Iris pigment epithelial cell (primary cell): ENCODE results near the gene MSMB.
A peak's percentile ranks its signal among the peaks of the same experiment; 100 is the strongest.
"Not testable (repeated sequence)": the region's sequence is repeated elsewhere in the genome, so short reads cannot be mapped to it uniquely, and the experiment has no call there.

Experiments used
- DNase-seq: peaks from one replicate; pipeline ENCODE4 v3.0.0-alpha.2; 2011; ENCODE audit warnings: low read depth

Gene MSMB

DNA sequence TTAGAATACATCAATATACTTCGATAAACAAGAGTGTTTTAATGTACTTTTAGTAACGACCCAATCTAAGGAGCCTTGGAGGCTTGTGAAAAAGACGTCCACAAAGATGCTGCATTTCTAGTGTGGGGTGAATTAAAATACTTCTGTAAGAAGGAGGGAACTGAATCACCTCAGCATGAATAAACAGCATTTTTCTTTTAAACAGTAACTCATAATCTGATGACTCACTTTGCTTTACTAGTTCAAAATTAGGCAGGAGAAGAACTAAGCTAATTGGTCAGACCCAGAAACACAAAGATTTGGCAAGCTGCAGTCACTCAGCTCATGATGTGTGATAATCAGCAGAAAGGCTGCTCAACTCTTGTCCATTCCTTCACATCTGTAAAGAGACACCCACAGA is 39.9 kb downstream of the MSMB start:
- peak; percentile 69 for DNase-seq

DNA sequence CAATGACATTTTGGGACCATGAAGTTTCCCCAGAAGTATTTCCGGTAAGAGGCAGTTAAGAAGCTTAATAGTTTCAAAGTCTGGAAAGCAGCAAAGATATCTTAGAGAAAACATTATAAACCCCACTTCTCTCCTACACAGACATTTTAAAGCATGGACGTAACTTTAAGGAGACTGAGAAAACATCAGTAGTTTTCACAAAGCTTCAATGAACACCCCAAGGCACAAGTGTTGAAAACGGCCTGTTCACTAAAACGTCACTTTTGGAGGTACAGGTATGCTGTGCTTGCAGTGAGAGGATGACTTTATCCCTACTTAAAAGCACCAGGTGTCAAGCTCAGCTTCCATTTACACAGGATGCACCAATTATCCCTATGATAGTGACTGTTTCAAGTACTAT is 40.7 kb downstream of the MSMB start:
- no peak for DNase-seq

DNA sequence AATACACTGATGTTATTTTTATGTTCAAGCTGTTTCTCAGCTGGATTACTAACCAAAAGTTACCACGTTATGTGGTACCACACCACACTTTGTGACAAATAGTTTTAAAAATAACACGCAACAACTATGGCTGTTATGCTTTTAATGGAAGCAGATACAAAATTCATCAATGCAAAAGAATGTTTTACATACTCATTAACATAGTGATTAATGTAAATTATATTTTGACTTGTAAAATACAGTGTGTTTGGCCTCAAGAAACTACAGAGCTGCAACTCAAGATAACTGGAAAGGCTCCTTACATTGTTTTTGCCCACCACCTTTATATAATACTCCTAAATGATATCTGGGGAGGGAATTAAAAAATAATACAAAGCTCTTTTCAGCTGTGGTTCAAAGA is 41.1 kb downstream of the MSMB start:
- DNase-seq, result no peak

DNA sequence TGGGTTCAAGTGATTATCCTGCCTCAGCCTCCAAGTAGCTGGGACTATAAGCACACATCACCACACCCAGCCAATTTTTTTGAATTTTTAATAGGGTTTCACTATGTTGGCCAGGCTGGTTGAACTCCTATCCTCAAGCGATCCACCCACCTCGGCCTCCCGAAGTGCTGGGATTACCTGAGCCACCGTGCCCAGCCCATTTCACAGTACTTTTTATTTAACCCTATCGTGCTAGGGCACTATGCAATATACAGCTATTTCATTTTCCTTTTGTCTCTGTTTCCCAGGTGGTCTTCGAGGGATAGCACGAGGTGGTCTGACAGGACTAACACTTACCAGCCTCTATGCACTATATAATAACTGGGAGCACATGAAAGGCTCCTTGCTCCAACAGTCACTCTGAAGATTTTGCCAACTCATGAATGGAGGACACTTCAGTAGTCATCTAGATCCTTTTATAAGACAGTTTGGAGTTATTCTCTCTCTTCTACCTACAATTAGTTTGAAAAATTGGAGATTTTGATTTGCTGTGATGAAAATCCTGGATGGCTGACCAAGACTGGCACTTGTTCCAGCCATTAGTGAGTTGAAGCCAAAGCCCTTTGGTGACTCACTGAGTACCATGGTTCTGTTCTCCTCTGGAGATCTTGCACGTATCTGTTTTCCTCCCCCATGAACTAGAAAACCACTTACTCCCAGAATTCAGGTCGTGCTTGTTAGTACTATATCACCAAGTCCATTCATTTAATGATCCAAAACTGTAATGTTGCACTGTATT is 43.0 kb downstream of the MSMB start:
- DNase-seq, result peak; percentile 27

DNA sequence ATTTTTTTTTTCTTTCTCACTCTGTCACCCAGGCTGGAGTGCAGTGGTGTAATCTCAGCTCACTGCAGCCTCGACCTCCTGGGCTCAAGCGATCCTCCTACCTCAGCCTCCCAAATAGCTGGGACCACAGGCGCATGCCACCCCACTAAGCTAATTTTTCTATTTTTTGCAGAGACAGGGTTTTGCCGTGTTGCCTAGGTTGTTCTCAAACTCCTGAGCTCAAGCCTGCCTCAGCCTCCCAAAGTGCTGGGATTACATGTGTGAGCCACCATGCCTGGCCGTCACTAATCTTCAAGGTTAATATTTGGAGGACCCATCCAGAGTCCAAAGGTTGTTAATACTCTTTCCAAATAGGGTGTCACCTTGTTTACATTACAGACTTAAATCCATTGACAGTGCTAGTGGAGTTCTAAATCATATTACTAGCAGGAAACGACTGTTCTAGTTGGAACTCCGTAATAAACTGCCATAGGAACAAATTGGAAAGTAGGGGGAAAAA is 43.8 kb downstream of the MSMB start:
- not testable (repeated sequence) for DNase-seq

DNA sequence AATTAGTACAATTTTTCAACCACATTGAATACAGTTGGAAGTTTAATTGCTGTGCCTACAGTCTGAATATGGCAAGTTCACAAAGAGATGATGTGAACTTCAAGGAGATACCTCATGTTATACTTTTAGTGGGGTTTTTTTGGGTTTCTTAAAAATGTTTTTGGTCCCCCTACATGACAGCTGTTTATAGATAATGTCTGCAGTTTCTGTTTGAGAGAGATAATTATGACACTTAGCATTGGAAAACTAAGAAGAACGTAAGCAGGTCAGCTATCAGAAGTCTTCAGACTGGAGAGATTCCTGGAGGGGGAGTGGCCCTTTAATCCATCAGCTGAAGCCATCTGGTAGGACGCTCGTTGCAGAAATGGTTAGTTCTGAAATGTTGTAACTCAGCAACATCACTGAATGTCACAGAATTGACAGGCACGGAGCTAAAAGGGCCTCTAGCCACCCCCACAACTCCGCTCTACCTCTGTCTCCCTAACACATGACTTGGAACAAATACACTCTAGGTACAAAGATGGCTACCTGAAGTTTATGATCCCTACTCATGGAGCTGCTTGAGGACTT is 44.8 kb downstream of the MSMB start:
- DNase-seq, result no peak

DNA sequence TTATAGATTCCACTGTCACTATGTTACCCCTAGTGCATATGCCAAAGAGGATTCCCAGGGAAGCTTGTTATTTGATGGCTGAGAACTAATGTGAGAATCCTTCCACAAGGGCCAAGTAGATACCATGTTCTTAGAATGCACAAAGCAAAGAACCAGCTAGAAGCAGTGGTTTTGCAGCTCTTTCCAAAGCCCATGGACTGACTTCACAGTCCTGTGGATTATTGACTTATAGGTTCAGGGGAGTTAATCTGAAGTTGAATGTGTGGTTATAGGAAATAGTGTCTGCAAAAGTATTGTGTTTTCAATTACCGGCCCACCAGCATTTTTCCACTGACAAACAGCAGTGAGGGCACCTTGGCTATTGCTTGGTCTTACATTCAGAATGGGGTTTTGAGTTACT is 45.5 kb downstream of the MSMB start:
- DNase-seq, result no peak

DNA sequence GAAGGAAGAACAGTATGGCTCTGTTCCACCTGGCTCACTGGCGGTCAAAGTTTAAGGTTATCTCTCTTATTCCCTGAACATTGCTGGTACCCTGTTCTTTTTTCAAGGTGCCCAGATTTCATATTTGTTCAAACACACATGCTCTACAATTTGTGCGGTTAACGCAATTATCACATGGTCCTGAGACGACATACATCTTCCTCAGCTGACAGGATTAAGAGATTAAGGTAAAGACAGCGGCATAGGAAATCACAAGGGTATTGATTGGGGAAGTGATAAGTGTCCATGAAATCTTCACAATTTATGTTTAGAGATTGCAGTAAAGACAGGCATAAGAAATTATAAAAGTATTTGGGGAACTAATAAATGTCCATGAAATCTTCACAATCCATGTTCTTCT is 46.1 kb downstream of the MSMB start:
- not testable (repeated sequence) for DNase-seq

DNA sequence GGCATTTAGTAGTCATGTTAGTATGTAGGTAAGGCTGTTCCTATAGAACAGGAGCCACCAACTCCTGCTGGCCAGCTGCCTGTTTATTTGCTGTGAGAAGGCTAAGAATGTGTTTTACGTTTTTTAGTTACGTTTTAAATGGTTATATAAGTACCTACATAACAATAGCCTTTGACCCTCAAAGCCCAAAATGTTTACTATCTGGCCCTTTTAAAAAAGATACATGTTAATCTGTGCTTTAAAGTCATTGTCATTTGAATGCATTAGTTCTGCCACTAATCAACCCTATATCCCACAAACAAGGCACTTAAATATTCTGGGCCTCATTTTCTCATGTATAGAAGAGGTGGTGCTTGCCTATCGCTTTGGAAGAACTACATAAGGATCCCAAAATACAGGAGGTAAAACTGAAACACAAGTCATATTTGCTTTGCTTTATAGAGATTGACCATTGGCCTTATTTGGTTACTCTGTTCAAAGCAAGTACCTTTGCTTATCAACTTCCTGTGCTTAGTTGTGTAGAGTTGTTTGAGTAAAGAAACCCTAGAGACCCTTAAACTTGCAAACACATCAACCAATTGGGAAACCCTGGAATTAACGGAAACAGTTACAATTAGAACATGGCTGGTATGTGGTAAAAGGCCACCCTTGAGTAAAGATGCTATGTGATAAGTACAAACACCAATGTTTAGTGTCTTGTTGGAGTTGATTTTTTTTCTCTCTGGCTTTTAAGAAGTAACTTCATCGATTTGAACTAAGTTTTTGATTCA is 47.9 kb downstream of the MSMB start:
- no peak for DNase-seq

DNA sequence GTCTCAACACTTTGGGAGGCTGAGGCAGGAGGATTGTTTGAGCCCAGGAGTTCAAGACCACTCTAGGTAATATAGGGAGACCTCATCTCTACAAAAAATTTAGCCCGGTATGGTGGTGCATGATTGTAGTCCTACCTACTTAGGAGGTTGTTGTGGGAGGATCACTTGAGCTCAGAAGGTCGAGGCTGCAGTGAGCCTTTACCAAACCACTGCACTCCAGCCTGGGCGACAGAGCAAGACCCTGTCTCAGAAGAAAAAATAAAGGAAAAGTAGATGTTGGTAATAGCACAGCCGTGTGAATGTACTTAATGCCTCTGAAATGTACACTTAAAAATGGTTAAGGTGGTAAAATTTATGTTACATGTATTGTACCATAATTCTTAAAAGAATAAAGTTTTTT is 48.5 kb downstream of the MSMB start:
- no peak for DNase-seq

DNA sequence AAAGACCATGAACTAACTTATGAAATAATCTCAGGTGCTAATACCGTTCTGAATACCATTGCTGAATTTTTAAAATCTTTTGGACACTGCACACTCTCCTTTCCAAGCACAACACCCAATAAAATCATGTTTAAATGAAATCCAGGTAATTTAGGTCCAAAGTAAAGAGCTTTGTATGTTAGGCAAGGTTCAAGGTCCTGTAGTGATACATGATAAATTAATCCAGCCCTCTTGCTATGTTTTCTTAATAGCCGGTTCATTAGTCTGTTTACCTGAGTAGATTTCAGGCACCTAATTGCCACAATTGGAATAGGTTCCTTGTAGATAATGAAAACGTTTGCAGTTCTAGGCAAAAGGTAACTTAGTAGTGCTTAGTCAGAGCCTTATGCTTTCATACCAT is 60.5 kb downstream of the MSMB start:
- not testable (repeated sequence) for DNase-seq

DNA sequence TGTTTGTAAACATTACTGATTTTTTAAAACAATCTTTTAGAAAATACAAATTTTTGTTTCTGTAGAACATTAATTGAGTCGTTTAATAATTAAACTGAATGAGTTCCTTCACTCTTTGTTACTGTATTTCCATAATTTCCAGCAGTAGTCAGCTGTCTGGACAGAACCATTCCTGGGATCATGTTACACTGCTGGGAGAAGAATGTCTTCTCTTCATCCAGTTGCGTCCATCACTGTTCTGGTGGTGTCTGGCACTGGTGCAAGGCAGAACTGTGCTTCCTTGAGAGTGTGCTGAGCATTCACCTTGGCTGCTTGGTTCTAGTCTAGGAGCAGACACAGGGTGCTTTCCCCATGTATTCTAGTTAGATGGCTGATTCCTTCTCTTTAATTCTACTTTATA is 61.6 kb downstream of the MSMB start:
- peak; percentile 45 for DNase-seq

DNA sequence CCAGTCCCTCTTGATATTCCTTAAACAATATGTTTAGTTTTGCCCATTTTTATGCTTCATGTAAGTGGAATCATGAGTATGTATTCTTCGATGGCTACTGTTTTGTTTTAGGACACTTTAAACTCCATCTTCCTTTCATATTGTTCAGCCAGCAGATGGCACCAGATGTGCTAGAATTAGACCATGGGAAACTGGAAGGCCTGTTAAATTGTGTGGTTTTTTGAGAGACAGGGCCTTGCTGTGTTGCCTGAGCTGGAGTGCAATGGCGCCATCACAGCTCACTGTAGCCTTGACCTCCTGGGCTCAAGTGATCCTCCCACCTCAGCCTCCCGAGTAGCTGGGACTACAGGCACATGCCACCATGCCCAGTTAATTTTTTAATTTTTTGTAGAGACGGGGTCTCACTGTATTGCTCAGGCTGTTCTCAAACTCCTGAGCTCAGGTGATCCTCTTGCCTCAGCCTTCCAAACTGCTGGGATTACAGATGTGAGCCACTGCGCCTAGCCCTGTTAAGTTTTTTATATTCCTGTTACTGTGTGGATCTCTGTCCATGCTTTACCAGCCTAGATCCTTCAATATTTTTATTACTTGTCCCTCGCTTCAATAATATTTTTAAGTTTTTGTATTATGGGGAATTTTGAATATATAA is 62.4 kb downstream of the MSMB start:
- peak; percentile 65 for DNase-seq
